Measurements from ENCODE around the gene SRRM5. TPM values are rescaled to one million over a fixed set of nuclear protein-coding genes. Genes with fewer than 3 reads are reported as not detected.
"Not testable (repeated sequence)": the region's sequence is repeated elsewhere in the genome, so short reads cannot be mapped to it uniquely, and the experiment has no call there.

The SRRM5 gene
- total RNA-seq, 2 experiments from 2014 or later = 0.68 to 0.72 TPM

DNA sequence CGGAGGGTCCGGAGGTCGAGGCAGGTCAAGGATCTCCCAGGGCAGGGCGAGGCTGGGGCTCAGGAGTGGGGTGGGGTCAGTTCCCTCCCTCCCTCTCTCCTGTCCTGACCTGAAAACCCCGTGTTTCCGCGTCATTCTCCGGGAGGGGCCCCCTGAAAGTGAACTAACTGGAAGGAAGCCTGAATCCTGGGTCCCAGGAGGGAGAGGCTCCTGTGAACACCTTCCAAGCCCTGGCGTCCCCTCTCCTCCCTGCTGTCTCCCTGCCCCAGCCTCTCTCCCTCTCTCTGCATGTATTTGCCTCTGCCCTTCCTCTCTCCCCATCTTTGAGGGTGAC, 28.5 kb downstream of the SRRM5 start:
- Mint-ChIP-seq H3K27me3 (peaks cover 45% of the 10 kb centered on the region), H3K36me3 (no peaks in the 10 kb centered on the region), H3K27ac (peak overlapping the region; percentile 26), H3K4me1 (peaks cover 10% of the 10 kb centered on the region), H3K4me3 (peak overlapping the region; percentile 75), H3K9me3 (no peaks in the 10 kb centered on the region)
- no peak for ATAC-seq (ENCODE audit: low read depth)
- POLR2A ChIA-PET = no interaction called here
- DNase-seq = no peak

DNA sequence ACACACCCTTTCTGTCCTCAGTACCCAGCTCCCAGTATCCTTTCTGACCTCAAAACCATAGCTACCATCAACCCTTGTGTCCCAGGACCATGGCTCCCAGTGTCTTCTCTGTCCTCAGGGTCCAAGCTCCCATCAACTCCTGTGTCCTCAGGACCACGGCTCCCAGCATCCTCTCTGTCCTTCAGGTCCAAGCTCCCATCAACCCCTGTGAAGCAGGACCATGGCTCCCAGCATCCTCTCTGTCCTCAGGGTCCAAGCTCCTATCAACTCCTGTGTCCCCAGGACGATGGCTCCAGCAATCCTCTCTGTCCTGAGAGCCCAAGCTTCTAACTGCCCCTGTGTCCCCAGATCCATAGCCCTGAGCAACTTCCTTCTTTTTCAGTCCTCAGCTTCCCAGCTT, 29.4 kb downstream of the SRRM5 start:
- Mint-ChIP-seq H3K27ac (no peak overlapping the region), H3K36me3 (peaks cover 3% of the 10 kb centered on the region)
- POLR2A ChIA-PET = interaction anchor here (0.6 kb wide), 1 partner anchor 84 kb away, joined by 3 read pairs; no protein-coding TSS in a partner anchor

DNA sequence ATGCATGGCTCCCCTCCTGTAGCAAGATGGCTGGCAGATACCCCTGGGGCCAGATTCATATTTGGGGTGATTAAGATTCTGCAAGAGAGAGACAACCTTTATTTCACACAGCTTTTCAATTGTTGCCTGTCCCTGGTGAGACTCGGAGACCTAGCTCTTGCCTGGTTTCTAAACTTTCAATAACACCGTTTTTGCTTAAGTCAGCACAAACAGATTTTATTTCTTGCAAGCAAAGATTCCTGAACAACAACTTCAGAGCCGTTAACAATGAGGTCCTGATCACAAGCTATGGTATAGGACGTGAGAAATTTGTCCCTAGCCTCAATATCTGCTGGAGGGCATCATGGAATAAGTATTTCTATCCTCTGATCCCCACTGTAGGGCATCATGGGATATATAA, 30.6 kb downstream of the SRRM5 start:
- Mint-ChIP-seq H3K27me3 (peaks cover 37% of the 10 kb centered on the region), H3K36me3 (peaks cover 7% of the 10 kb centered on the region), H3K9me3 (no peaks in the 10 kb centered on the region), H3K4me1 (peaks cover 9% of the 10 kb centered on the region), H3K27ac (no peak overlapping the region), H3K4me3 (no peak overlapping the region)
- POLR2A ChIA-PET = no interaction called here
- DNase-seq (no peak), ATAC-seq (ENCODE audit: low read depth) (no peak)

More for the DNA sequence above, 29.4 kb downstream of the SRRM5 start:
- peaks cover 45% of the 10 kb centered on the region for H3K27me3 Mint-ChIP-seq
- DNase-seq (no peak), ATAC-seq (ENCODE audit: low read depth) (no peak)
- H3K4me1 Mint-ChIP-seq = peaks cover 10% of the 10 kb centered on the region
- H3K4me3 Mint-ChIP-seq = no peak overlapping the region
- H3K9me3 Mint-ChIP-seq = no peaks in the 10 kb centered on the region

DNA sequence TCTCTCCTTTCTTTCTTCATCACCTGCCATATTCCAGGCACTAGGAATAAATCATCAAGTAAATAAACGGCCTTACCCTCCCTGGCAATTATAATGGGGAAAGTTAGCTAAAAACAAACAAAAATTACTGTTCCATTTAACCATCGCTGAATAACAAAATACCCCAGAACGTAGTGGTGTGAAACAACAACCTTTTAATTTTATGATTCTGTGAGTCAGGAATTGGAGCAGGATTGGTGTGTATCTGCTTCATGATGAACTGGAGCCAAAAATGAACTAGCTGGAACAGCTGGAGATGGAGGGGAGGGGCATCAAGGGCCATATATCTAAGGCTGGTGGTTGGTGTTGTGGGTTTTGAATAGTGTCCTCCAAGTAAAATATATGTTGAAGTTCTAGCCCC, 31.4 kb downstream of the SRRM5 start:
- no peak overlapping the region for H3K27ac Mint-ChIP-seq
- H3K4me3 Mint-ChIP-seq = no peak overlapping the region
- no peak for DNase-seq
- POLR2A ChIA-PET = no interaction called here
- peaks cover 9% of the 10 kb centered on the region for H3K4me1 Mint-ChIP-seq
- H3K27me3 Mint-ChIP-seq = peaks cover 29% of the 10 kb centered on the region
- peaks cover 7% of the 10 kb centered on the region for H3K36me3 Mint-ChIP-seq
- no peak for ATAC-seq (ENCODE audit: low read depth)
- H3K9me3 Mint-ChIP-seq = no peaks in the 10 kb centered on the region

DNA sequence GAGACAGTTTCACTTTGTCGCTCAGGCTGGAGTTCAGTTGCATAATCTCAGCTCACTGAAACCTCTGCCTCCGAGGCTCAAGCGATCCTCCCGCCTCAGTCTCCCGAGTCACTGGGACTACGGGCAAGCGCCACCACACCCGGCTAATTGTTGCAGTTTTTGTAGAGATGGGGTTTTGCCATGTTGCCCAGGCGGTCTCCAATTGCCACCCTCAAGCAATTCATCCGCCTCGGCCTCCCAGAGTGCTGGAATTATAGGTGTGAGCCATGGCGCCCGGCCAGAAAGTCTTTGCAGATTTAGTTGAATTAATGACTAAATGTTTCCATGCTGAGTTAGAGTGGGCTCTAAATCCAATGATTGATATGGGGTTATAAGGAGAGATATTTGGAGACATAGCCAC, 32.3 kb downstream of the SRRM5 start:
- H3K9me3 Mint-ChIP-seq = no peaks in the 10 kb centered on the region
- ATAC-seq (ENCODE audit: low read depth) (no peak), DNase-seq (no peak)
- no peak overlapping the region for H3K4me3 Mint-ChIP-seq
- H3K36me3 Mint-ChIP-seq = peaks cover 8% of the 10 kb centered on the region
- H3K27ac Mint-ChIP-seq = no peak overlapping the region
- peaks cover 5% of the 10 kb centered on the region for H3K4me1 Mint-ChIP-seq
- H3K27me3 Mint-ChIP-seq = peaks cover 21% of the 10 kb centered on the region
- POLR2A ChIA-PET = interaction anchor here (0.7 kb wide), 1 partner anchor 61 kb away, joined by 3 read pairs; no protein-coding TSS in a partner anchor

DNA sequence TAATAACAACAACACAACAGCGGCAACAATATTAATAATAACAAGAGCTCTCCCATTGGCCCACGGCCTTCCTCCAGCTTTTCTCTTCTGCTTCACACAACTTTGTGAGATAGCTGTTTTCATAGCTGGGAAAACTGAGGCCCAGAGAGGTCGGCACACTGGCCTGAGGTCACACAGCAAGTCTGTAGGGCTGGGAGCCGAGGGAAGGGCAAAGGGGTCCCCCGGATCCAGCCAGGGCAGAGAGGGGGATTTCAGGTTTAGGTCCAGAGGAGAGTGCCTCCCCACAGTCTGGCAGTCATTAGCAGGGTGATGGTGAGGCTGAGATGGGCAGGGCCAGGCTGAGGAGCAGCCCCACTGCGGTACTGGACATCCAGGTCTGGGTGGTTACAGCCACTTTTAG, 36.7 kb downstream of the SRRM5 start:
- no peak for ATAC-seq (ENCODE audit: low read depth)
- H3K27ac Mint-ChIP-seq = no peak overlapping the region
- POLR2A ChIA-PET = interaction anchor here (0.9 kb wide), 1 partner anchor 30 kb away, joined by 6 read pairs; no protein-coding TSS in a partner anchor
- peaks cover 1% of the 10 kb centered on the region for H3K4me1 Mint-ChIP-seq
- peaks cover 14% of the 10 kb centered on the region for H3K36me3 Mint-ChIP-seq
- peaks cover 2% of the 10 kb centered on the region for H3K27me3 Mint-ChIP-seq
- DNase-seq = no peak
- no peaks in the 10 kb centered on the region for H3K9me3 Mint-ChIP-seq
- H3K4me3 Mint-ChIP-seq = no peak overlapping the region

DNA sequence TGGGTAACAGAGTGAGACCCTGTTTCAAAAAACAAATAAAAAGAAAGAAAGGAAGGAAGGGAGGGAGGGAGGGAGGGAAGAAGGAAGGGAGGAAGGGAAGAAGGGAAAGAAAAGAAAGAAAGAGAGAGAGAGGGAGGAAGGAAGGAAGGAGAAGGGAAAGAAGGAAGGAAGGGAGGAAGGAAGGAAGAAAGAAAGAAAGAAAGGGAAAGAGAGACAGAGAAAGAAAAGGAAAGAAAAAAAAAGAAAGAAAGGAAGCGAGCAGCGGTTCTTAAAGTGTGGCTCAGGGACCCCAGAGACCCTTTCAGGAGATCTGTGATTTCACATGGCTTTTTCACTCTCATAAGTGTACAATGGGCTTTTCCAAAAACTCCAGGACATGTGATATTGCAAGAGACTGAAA, 37.6 kb downstream of the SRRM5 start:
- Mint-ChIP-seq H3K27me3 (peaks cover 2% of the 10 kb centered on the region), H3K36me3 (peaks cover 17% of the 10 kb centered on the region), H3K27ac (no peak overlapping the region), H3K9me3 (no peaks in the 10 kb centered on the region), H3K4me3 (no peak overlapping the region), H3K4me1 (peaks cover 1% of the 10 kb centered on the region)
- no peak for DNase-seq
- POLR2A ChIA-PET = no interaction called here
- no peak for ATAC-seq (ENCODE audit: low read depth)

DNA sequence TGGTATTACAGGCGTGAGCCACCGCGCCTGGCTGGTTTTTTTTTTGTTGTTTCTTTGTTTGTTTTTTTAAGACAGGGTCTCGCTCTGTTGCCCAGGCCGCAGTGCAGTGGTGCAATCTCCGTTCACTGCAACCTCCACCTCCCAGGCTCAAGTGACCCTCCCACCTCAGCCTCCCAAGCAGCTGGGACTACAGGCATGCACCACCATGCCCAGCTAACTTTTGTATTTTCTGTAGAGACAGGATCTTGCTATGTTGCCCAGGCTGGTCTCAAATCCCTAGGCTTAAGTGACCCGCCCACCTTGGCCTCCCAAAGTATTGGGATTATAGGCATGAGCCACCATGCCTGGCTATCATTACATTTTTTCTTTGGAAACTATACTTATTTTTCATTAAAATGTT, 38.4 kb downstream of the SRRM5 start:
- ATAC-seq (ENCODE audit: low read depth); H3K4me3 Mint-ChIP-seq; DNase-seq; H3K27ac Mint-ChIP-seq; POLR2A ChIA-PET; H3K9me3 Mint-ChIP-seq; H3K4me1 Mint-ChIP-seq; H3K27me3 Mint-ChIP-seq: not testable (repeated sequence)
- peaks cover 21% of the 10 kb centered on the region for H3K36me3 Mint-ChIP-seq

DNA sequence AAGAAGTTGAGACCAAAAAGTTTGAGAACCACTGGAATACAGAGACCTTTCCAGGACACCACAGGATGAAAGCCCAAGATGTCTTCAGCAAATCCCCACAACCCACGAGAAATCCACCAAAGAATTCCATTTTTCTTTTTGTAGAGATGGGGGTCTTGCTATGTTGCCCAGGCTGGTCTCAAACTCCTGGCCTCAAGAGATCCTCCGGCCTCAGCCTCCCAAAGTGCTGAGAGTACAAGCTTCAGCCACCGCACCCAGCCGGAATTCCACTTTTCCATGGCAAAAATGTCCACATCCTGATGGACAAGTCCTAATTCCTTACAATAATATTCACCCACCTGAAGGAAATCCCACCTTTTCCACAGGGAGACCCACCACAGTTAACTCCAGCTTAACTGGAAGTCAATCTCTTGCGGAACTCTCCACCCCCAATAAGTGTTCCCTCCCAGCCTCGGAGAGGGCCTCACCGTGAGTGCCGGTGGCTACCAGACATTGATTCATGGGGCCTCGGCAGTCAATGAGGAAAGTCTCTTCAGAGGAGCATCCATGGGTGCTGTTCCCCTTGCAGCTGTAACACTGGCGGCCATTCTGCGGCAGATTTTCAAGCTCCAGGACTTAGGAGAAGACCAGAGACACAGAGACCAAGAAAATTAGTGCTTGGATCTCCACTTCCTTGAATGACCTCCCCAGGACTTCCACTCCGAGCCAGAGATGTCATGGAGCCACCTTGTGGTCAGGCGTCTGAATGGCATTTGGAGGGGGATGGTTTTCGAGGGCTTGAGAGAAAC, 40.1 kb downstream of the SRRM5 start:
- Mint-ChIP-seq H3K27me3 (no peaks in the 10 kb centered on the region), H3K27ac (no peak overlapping the region), H3K4me1 (peaks cover 1% of the 10 kb centered on the region), H3K4me3 (no peak overlapping the region), H3K9me3 (no peaks in the 10 kb centered on the region), H3K36me3 (peaks cover 28% of the 10 kb centered on the region)
- DNase-seq (peak; percentile 54), ATAC-seq (ENCODE audit: low read depth) (peak; percentile 60)
- POLR2A ChIA-PET = no interaction called here

DNA sequence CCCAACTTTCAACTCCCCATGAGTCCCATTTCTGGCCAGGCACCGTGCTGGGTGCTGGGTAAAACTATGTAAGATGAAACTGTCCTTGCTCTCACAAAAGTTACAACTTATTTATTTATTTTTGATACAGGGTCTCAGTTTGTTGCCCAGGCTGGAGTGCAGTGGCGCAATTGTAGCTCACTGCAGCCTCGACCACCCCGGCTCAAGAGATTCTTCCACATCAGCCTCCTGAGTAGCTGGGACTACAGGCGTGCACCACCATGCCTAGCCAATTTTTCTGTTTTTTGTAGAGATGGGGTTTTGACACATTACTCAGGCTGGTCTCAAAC, 40.6 kb downstream of the SRRM5 start:
- H3K36me3 Mint-ChIP-seq = peaks cover 30% of the 10 kb centered on the region
- H3K27ac Mint-ChIP-seq = no peak overlapping the region
- ATAC-seq (ENCODE audit: low read depth) (no peak), DNase-seq (no peak)
- H3K9me3 Mint-ChIP-seq = no peaks in the 10 kb centered on the region
- no peaks in the 10 kb centered on the region for H3K27me3 Mint-ChIP-seq
- H3K4me1 Mint-ChIP-seq = peaks cover 1% of the 10 kb centered on the region
- H3K4me3 Mint-ChIP-seq = no peak overlapping the region
- POLR2A ChIA-PET = no interaction called here

DNA sequence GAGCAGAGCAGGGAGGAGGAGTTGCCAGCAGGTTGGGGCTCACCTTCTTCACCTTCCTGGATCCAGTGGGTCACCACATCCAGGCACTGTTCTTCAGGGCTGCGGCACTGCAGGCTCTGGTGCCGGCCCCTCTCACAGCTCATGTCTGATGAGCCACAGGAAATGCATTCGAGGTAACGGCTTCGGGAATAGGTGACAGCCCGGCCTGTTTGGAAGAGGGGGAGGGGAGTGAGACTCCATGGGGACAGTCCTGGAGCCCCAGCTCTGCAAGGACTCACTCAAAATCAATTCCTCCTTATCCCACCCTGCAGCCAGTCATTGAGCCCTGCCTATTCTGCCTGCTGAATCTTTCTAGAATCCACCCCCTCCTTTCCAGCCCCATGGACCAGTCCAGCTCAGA, 44.5 kb downstream of the SRRM5 start:
- no peak for ATAC-seq (ENCODE audit: low read depth)
- H3K36me3 Mint-ChIP-seq = peaks cover 49% of the 10 kb centered on the region
- no peak for DNase-seq
- POLR2A ChIA-PET = no interaction called here
- no peak overlapping the region for H3K4me3 Mint-ChIP-seq
- peaks cover 1% of the 10 kb centered on the region for H3K4me1 Mint-ChIP-seq
- no peak overlapping the region for H3K27ac Mint-ChIP-seq
- no peaks in the 10 kb centered on the region for H3K27me3 Mint-ChIP-seq
- no peaks in the 10 kb centered on the region for H3K9me3 Mint-ChIP-seq

DNA sequence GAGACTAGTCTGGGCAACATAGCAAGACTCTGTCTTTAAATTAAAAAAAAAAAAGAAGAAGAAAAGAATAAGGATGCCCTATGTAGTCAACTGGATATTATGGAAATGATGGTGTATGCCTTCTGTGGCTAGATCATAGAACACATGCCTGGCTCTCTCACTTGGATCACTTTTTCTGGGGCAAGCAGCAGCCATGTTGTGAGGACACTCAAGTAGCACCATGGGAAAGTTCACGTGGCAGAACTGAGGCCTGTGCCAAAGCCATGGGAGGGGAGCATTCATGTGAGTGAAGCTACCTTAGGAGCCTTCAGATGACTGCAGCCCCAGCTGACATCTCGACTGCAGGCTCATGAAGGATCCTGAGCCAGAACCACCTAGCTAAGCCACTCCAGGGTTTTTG, 46.1 kb downstream of the SRRM5 start:
- peaks cover 56% of the 10 kb centered on the region for H3K36me3 Mint-ChIP-seq
- DNase-seq (no peak), ATAC-seq (ENCODE audit: low read depth) (no peak)
- H3K9me3 Mint-ChIP-seq = no peaks in the 10 kb centered on the region
- H3K27ac Mint-ChIP-seq = no peak overlapping the region
- H3K27me3 Mint-ChIP-seq = no peaks in the 10 kb centered on the region
- no peak overlapping the region for H3K4me3 Mint-ChIP-seq
- POLR2A ChIA-PET = no interaction called here
- H3K4me1 Mint-ChIP-seq = no peaks in the 10 kb centered on the region

DNA sequence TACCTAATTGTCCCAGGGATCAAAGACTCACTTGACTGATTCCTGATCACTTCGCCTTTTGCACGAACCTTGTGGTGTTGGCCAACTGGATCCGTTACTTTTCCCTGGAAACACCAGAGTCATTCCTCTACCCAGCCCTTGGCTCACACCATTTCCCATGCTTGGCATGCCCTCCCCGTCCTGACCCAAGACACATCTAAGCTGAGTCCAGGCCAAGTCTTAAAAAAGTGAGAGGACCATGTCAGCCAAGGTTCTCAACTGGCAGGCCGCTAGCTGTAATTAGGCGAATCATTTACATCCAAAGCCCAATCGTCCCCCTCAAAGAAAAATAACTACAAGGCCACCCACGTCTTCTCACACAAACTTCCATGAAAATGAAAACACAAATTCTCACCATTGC, 46.6 kb downstream of the SRRM5 start:
- H3K4me3 Mint-ChIP-seq = no peak overlapping the region
- DNase-seq (no peak), ATAC-seq (ENCODE audit: low read depth) (no peak)
- H3K36me3 Mint-ChIP-seq = peaks cover 53% of the 10 kb centered on the region
- POLR2A ChIA-PET = interaction anchor here (0.6 to 1.1 kb wide), 2 partner anchors 10 to 22 kb away, joined by 3 read pairs; no protein-coding TSS in a partner anchor
- H3K4me1 Mint-ChIP-seq = peaks cover 2% of the 10 kb centered on the region
- H3K27ac Mint-ChIP-seq = no peak overlapping the region
- no peaks in the 10 kb centered on the region for H3K9me3 Mint-ChIP-seq
- H3K27me3 Mint-ChIP-seq = no peaks in the 10 kb centered on the region

DNA sequence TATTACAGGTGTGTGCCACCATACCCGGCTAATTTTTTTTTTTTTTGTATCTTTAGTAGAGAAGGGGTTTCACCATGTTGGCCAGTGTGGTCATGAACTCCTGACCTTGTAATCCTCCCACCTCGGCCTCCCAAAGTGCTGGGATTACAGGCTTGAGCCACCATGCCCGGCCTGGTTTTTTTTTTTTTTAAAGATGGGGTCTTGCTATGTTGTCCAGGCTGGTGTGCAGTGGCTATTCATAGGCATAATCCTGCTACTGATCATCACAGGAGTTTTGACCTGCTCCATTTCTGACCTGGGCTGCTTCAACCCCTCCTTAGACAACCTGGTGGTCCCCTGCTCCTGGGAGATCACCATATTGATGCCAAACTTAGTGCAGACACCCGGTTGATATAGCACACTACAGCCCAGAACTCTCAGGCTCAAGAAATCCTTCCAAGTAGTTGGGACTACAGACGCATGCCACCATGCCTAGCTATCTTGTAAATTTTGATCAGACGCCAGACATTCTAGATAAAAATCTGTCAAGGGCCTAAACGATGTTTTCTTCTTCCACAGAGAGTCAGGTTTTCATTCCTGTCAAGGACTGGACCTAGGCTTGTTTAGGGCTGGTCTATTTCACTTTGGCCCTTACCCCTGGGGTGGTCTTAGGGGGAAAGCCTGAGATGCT, 48.5 kb downstream of the SRRM5 start:
- Mint-ChIP-seq H3K27ac (no peak overlapping the region), H3K27me3 (no peaks in the 10 kb centered on the region), H3K36me3 (peaks cover 58% of the 10 kb centered on the region), H3K4me3 (no peak overlapping the region), H3K9me3 (no peaks in the 10 kb centered on the region), H3K4me1 (peaks cover 19% of the 10 kb centered on the region)
- DNase-seq (no peak), ATAC-seq (ENCODE audit: low read depth) (no peak)
- POLR2A ChIA-PET = no interaction called here
